Measurements from ENCODE around the gene AGAP1. TPM values are rescaled to one million over a fixed set of nuclear protein-coding genes. Genes with fewer than 3 reads are reported as not detected.

AGAP1 gene
- total RNA-seq, 1 experiment from 2014 or later, result 25.8 TPM

- WGBS (ENCODE audit: extremely low coverage, insufficient read length, low lambda C conversion rate), result no CpG with 5 or more reads among the region's 9 CpGs
- H3K14ac ChIP-seq (ENCODE audit: insufficient read depth, low read length), result no peak overlapping the region
- no peak overlapping the region for H2BK5ac ChIP-seq (ENCODE audit: insufficient read length, low read length)
Observed at GRCh38 chr2:235449568-235449967, 44.3 kb upstream of the AGAP1 start.

More at GRCh38 chr2:235449568-235449967, 44.3 kb upstream of the AGAP1 start:
- no peak overlapping the region for H2AK5ac ChIP-seq (ENCODE audit: insufficient read length, low read length)
- no peaks in the 10 kb centered on the region for H3K9me3 ChIP-seq (ENCODE audit: control insufficient read depth, low read depth, low read length)
- Mint-ChIP-seq H3K4me3 (no peak overlapping the region), H3K36me3 (ENCODE audit: insufficient read depth in 1 of 3, low read depth in 3 of 3) (no peaks in the 10 kb centered on the region), H3K27ac (no peak overlapping the region), H3K4me1 (peaks cover 0 to 4% of the 10 kb centered on the region in 2 experiments; a peak in 1 of 4 replicates), H3K27me3 (ENCODE audit: low read depth) (peaks cover 2% of the 10 kb centered on the region; the same call in 1 of the 2 replicates), H3K9me3 (no peaks in the 10 kb centered on the region)
- no peak overlapping the region for H3K9ac ChIP-seq (ENCODE audit: extremely low read depth, insufficient read length, low read length)
- DNase-seq, result no peak
- H3K4me2 ChIP-seq (ENCODE audit: insufficient read depth, insufficient read length, low read length), result no peak overlapping the region
- no peak overlapping the region for H2AFZ ChIP-seq (ENCODE audit: low read length)
- H3K79me2 ChIP-seq (ENCODE audit: insufficient read depth, low read length), result no peaks in the 10 kb centered on the region
- no peaks in the 10 kb centered on the region for H3K27me3 ChIP-seq (ENCODE audit: insufficient read depth, low read length)
- TF ChIP-seq CTCF (conservative IDR thresholded peaks at IDR 0.05), result no peak
- H3K27ac ChIP-seq (ENCODE audit: insufficient read length, low read depth, low read length), result no peak overlapping the region
- no peaks in the 10 kb centered on the region for H4K20me1 ChIP-seq (ENCODE audit: control insufficient read depth, insufficient read depth, insufficient read length)
- no peak overlapping the region for H2BK15ac ChIP-seq (ENCODE audit: low read depth, low read length)
- no peak overlapping the region for H4K91ac ChIP-seq (ENCODE audit: insufficient read length, low read depth, low read length)
- H2BK20ac ChIP-seq (ENCODE audit: low read depth, low read length, poor library complexity, severe bottlenecking), result no peak overlapping the region
- no peak overlapping the region for H3K56ac ChIP-seq (ENCODE audit: insufficient read length, low read depth, low read length)
- no peaks in the 10 kb centered on the region for H3K79me1 ChIP-seq (ENCODE audit: insufficient read depth, low read depth, low read length, poor library complexity, severe bottlenecking)
- H3K4me1 ChIP-seq (ENCODE audit: insufficient read depth, low read length), result no peaks in the 10 kb centered on the region
- H4K5ac ChIP-seq (ENCODE audit: insufficient read length, low read depth, low read length), result no peak overlapping the region
- no peak overlapping the region for H3K23ac ChIP-seq (ENCODE audit: insufficient read length, low read depth, low read length)
- no peak overlapping the region for H3T11ph ChIP-seq (ENCODE audit: low read length)
- no peaks in the 10 kb centered on the region for H3K23me2 ChIP-seq (ENCODE audit: insufficient read length, low read depth, low read length, poor library complexity, severe bottlenecking)
- no peak overlapping the region for H2BK12ac ChIP-seq (ENCODE audit: insufficient read length, low read depth, low read length)
- no peak overlapping the region for H2BK120ac ChIP-seq (ENCODE audit: low read depth, low read length, poor library complexity, severe bottlenecking)
- no peak overlapping the region for H4K8ac ChIP-seq (replicated peaks; ENCODE audit: insufficient read length, low read depth, low read length)
- H3K18ac ChIP-seq (ENCODE audit: insufficient read length, low read depth, low read length), result no peak overlapping the region
- H3K4ac ChIP-seq (ENCODE audit: low read depth, low read length), result no peak overlapping the region

Data from H9 (cell line).